Cerebellar cortex (tissue), 1 donor: Measurements from ENCODE around the gene DCC.

Source experiments
- DNase-seq: peaks from one replicate; pipeline ENCODE4 v3.0.0-alpha.2; 2015; ENCODE audit warnings: low spot score

DCC gene

DNA sequence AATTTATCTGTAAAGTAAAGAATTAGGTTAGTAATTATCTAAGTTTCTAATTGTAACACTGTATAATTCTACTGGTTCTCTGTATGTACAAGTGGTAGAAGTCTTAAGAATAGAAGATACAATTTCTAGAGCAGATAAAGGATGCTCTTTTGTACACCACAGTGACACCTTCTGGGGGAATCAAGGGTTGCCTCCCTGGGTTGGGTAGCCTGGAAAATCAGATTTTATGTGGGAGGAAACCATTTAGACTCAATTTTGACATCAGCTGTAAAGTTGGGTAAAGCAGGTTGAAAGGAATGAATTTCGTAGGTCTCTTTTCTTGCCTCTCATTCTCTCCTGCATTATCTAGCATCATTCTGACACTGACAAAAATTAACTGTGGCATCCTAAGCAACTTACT, 354.8 kb downstream of the DCC start:
- no peak for DNase-seq

DNA sequence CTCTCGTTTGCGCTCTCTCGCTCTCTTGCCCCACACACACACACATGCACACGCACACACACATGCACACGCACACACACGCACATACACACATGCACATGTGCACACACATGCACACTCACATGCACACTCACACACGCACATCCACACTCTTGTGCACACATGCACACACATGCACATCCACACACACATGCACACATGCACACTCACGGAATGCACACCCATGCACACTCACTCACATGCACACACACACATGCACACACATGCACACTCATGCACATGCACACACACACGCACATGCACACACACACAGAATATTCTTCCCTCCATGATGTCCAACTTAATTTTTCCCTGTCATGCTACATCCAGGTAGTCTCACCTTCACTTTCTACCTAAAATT, 360.1 kb downstream of the DCC start:
- DNase-seq, result no peak

DNA sequence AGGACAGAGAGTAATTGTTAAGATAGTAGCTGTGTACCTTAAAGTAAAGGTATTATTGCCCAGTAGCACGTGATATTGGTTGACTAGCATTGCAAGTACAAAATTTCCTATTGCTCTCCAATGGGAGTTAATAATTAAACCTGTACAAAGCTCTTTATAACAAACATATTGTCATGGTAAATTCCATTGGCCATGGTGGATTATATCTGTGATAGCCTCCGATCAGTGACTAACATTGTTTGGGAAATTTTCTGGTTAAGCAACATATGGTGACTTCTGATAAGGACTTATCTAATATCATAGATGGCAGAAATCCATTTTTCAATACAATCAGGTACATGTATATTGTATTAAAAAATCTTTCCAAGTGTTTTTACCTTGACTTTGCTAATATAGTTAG, 360.8 kb downstream of the DCC start:
- no peak for DNase-seq

DNA sequence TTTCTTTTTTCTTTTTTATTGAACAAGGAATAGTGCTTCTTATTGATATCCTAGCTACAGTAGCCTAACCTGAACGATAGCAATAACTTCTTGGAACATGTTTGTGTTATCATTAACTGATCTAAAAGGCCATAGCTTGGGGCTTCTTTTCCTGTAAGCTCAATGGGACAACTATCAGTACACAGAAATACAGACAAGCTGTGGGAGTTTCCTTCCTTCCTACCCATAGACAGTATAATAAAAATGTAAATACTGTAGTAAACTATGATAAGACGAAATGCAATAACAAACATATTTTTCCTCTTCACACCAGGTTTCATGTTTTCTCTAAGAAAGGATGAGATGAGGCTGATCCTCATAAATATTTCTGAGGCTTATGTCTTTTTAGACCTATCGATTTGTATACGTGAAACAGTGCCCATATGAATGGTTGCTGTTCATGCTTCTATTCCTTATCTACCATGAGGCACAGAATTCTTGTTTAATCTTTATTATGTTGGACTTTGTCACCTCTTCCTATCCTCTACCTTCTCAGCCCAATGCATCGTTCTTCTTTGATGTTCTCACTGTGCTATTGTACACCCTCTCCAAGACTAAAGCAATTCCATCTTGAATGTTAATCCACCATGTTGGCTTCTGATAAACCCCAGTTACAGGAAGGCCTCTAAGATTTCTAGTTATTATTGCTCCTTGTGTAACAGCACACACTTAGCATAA, 361.4 kb downstream of the DCC start:
- DNase-seq, result no peak

DNA sequence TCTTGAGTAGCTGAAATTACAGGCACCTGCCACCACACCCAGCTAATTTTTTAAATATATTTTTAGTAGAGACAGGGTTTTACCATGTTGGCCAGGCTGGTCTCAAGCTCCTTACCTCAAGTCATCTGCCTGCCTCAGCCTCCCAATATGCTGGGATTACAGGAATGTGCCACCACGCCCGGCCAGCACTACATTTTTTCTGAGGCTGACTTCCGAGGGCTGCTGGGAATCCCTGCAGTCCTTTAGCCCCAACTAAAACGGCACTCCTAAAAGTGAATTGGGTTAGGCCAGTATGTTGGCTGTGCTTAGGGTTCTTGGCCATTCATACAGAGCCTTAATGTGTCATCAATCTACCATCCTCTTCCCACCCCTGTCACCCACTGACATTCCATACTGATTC, 375.4 kb downstream of the DCC start:
- no peak for DNase-seq

DNA sequence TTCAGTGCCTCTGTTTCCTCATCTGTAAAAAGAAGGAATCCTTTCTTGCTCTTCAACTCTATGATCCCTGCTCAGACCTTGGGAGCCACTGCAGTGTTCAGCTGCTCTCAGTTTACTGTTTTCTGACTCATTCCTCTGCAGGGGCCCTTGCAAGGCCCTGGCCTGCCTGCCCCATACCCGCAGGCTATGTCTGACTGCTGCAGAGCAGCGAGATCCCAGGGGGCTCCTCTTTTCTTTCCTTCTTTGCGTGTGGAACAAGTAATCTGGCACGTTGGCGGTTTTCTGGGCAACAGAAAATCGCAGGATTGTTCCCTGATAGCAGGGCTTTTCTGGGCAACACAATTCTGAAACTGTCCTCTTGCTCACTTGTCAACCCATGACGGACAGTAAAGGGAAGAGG, 376.0 kb downstream of the DCC start:
- no peak for DNase-seq

- peak; percentile 51 for DNase-seq
Measured at GRCh38 chr18:52716973-52717372, 377.0 kb downstream of the DCC start.

- no peak for DNase-seq
Measured at GRCh38 chr18:52722904-52723303, 382.9 kb downstream of the DCC start.

DNA sequence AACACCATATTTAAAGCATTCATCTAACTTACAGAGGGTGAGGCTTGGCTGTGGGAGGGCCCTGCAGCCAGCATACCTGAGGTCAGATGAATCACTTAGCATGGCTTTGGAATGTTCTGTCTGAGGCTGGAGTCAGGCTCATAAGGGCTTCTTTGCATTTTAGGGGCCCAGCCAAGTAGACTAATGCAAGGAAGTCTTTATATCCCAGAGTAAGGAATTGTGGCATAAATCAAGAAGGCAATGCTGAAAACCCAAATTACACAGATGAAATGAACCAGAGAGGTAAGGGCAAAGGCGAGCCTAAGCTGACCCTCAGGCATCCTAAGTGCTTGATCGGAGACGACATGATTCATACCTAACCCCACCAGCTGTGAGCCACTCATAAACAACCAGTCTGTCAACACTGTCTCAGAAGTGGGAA, 383.6 kb downstream of the DCC start:
- no peak for DNase-seq

GRCh38 chr18:52730972-52731619, 391.1 kb downstream of the DCC start:
- no peak for DNase-seq

DNA sequence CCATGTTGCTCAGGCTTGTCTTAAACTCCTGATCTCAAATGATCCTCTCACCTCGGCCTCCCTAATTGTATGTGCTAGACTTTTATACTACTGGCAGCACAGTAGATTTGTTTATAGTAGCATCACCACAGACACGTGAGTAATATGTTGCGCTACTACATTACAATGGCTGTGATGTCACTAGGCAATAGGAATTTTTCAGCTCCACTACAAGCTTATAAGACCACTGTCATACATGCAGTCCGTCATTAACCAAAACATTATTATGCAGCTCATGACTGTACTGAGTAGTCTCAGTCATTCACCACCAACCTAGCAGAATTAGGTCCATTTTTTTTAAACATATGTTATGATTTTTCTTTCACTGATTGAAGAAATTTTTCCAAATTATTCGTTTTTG, 398.9 kb downstream of the DCC start:
- DNase-seq, result no peak

DNA sequence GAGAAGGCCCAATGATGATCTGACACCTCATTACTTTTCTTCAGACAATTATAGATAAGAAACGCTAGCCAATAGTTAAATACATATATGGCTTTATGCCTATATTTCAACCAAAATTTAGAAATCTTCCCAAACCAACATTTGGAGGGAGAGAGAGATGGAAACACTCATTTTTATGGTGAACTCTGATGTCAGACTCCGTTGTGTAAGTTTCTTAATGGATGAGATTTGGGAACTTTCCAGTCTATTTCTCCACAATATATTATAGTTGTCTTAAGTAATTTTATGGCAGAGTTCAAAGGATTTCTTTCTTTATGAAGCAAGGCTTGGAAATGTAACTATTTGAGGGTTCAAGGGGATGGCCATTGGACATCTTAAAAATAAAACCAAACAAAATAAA, 407.0 kb downstream of the DCC start:
- DNase-seq, result no peak

DNA sequence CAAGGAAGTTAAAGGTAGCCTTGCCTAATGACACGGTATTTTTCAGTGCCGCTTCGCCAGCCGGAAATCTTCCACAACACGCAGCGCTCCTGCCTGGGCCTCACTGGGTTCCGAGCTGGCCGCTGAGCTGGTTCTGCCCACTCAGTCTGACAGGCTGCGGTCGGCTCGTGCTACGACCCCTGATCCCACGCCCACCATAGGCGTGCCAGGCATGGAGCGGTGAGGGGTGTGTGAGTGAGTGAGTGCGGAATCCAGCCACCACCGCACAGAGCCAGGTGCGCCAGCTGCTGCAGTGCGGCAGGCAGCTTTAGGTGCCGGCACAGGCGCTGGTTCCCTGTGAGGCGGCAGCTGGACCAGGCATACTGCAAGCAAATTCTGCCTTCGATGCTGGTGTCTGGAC, 407.9 kb downstream of the DCC start:
- DNase-seq, result no peak

GRCh38 chr18:52748343-52748742, 408.3 kb downstream of the DCC start:
- no peak for DNase-seq

DNA sequence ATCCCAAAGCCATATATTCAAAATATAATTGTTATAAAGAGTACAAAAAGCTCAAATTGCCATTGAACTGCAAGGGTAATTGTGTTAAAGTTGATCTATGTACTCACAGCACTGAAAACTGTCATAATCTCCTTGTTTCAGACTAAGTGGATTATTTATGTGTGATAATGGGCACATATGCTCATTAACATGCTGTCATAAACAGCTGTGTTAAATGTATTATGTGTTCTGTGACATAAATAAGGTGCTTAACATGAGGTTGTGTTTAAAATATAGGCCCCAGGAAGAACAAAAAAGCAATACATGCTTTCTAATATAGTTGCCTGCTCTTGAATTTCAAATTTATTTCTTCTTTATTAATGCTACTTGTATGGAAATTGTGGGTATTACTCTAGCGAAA, 409.5 kb downstream of the DCC start:
- no peak for DNase-seq

GRCh38 chr18:52750995-52751394, 411.0 kb downstream of the DCC start:
- DNase-seq, result no peak

DNA sequence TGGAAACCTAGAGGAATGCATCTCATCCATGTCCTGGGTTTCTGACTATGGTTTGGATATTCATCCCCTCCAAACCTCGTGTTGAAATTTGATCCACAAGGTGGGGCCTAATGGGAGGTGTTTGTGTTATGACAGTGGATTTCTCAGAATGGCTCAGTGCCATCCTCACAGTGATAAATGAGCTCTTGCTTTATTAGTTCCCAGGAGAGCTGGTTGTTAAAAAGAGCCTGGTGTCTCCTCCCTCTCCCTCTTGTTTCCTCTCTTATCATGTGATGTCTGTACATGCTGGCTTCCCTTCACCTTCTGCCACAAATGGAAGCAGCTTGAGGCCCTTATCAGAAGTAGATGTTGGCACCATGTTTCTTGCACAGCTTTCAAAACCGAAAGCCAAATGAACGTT, 424.3 kb downstream of the DCC start:
- no peak for DNase-seq

GRCh38 chr18:52766002-52766545, 426.1 kb downstream of the DCC start:
- peak; percentile 33 for DNase-seq

GRCh38 chr18:52781113-52781512, 441.1 kb downstream of the DCC start:
- DNase-seq, result no peak

GRCh38 chr18:52791321-52791720, 451.3 kb downstream of the DCC start:
- no peak for DNase-seq

- no peak for DNase-seq
Measured at GRCh38 chr18:52812834-52813233, 472.8 kb downstream of the DCC start.

GRCh38 chr18:52813635-52814416, 473.8 kb downstream of the DCC start:
- no peak for DNase-seq

- DNase-seq, result no peak
Measured at GRCh38 chr18:52815651-52816050, 475.7 kb downstream of the DCC start.
